ENCODE results near the gene CMTM5.

GRCh38 chr14:23411563-23412525, 35.0 kb downstream of the CMTM5 start:
- TF ChIP-seq, protein P1, sequence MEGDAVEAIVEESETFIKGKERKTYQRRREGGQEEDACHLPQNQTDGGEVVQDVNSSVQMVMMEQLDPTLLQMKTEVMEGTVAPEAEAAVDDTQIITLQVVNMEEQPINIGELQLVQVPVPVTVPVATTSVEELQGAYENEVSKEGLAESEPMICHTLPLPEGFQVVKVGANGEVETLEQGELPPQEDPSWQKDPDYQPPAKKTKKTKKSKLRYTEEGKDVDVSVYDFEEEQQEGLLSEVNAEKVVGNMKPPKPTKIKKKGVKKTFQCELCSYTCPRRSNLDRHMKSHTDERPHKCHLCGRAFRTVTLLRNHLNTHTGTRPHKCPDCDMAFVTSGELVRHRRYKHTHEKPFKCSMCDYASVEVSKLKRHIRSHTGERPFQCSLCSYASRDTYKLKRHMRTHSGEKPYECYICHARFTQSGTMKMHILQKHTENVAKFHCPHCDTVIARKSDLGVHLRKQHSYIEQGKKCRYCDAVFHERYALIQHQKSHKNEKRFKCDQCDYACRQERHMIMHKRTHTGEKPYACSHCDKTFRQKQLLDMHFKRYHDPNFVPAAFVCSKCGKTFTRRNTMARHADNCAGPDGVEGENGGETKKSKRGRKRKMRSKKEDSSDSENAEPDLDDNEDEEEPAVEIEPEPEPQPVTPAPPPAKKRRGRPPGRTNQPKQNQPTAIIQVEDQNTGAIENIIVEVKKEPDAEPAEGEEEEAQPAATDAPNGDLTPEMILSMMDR (IDR thresholded peaks at IDR 0.05), result no peak
- no peak for TF ChIP-seq POLR2A (IDR thresholded peaks at IDR 0.05)
- TF ChIP-seq POLR2AphosphoS5 (IDR thresholded peaks at IDR 0.05), result no peak
